HG03469 (cell line): ENCODE results near the gene WASHC1.
"Not testable (repeated sequence)": the region's sequence is repeated elsewhere in the genome, so short reads cannot be mapped to it uniquely, and the experiment has no call there.

Experiments used
- ATAC-seq: cut with Tn5 transposase; IDR thresholded peaks from one replicate; pipeline ENCODE4 v1.9.1; 2021; ENCODE audit warnings: mild to moderate bottlenecking, moderate library complexity, moderate number of reproducible peaks; ENCODE audit not compliant: unreplicated experiment

WASHC1 gene

GRCh38 chr9:29356-29755 is at the start of gene WASHC1:
TSS of gene WASHC1 (minus strand) at chr9:29456. CDS start at chr9:24999, 4,457 bp downstream.
- ATAC-seq: not testable (repeated sequence)

GRCh38 chr9:78333-78732 is 49.1 kb upstream of the WASHC1 start:
- ATAC-seq: not testable (repeated sequence)

GRCh38 chr9:76389-76788 is 47.1 kb upstream of the WASHC1 start:
- ATAC-seq: not testable (repeated sequence)

GRCh38 chr9:73900-74525 is 44.8 kb upstream of the WASHC1 start:
- not testable (repeated sequence) for ATAC-seq

GRCh38 chr9:73076-73899 is 44.0 kb upstream of the WASHC1 start:
- not testable (repeated sequence) for ATAC-seq

GRCh38 chr9:63031-63629 is 33.9 kb upstream of the WASHC1 start:
- ATAC-seq: peak; percentile 85

- not testable (repeated sequence) for ATAC-seq
These were observed 23.4 kb upstream of the WASHC1 start for GRCh38 chr9:52678-53077.

GRCh38 chr9:48190-48842 is 19.1 kb upstream of the WASHC1 start:
- not testable (repeated sequence) for ATAC-seq

- not testable (repeated sequence) for ATAC-seq
These were observed 17.5 kb upstream of the WASHC1 start for GRCh38 chr9:46639-47271.

- ATAC-seq: not testable (repeated sequence)
These were observed 16.9 kb upstream of the WASHC1 start for GRCh38 chr9:46164-46563.

GRCh38 chr9:45180-45878 is 16.1 kb upstream of the WASHC1 start:
- ATAC-seq: not testable (repeated sequence)

GRCh38 chr9:44416-44815 is 15.2 kb upstream of the WASHC1 start:
- not testable (repeated sequence) for ATAC-seq

GRCh38 chr9:43636-44035 is 14.4 kb upstream of the WASHC1 start:
- not testable (repeated sequence) for ATAC-seq

- not testable (repeated sequence) for ATAC-seq
These were observed 13.9 kb upstream of the WASHC1 start for GRCh38 chr9:43116-43515.

GRCh38 chr9:41819-42218 is 12.6 kb upstream of the WASHC1 start:
- not testable (repeated sequence) for ATAC-seq

- ATAC-seq: not testable (repeated sequence)
These were observed 12.0 kb upstream of the WASHC1 start for GRCh38 chr9:41261-41676.

GRCh38 chr9:32308-32707 is 3.1 kb upstream of the WASHC1 start:
- ATAC-seq: not testable (repeated sequence)

GRCh38 chr9:28775-29174 is 481 bp downstream of the WASHC1 start:
- ATAC-seq: not testable (repeated sequence)

GRCh38 chr9:21621-22020 is 7.6 kb downstream of the WASHC1 start:
- ATAC-seq: not testable (repeated sequence)

- not testable (repeated sequence) for ATAC-seq
These were observed 12.4 kb downstream of the WASHC1 start for GRCh38 chr9:16875-17274.
